Cerebellar cortex (tissue), 1 donor: ENCODE measurements around the gene COL8A2.

Experiments
- DNase-seq: peaks from one replicate; pipeline ENCODE4 v3.0.0-alpha.2; 2015; ENCODE audit warnings: low spot score

The COL8A2 gene

GRCh38 chr1:36055706-36056105, 69.3 kb downstream of the COL8A2 start:
- no peak for DNase-seq

GRCh38 chr1:36053978-36054377, 71.0 kb downstream of the COL8A2 start:
- DNase-seq: no peak

- no peak for DNase-seq
These were observed 73.2 kb downstream of the COL8A2 start for GRCh38 chr1:36051821-36052220.
